Fibroblast of lung (primary cell): ENCODE results near the gene ACOT7.

Experiments used
- EZH2 ChIP-seq: IDR thresholded peaks from 2 replicates; pipeline ENCODE4 v1.5.1; 2012; ENCODE audit warnings: low read length, control low read depth, mild to moderate bottlenecking; ENCODE audit errors: missing control alignments
- TF ChIP-seq, protein P1 (sequence below), 2 donors: IDR thresholded peaks in 1 of 2; conservative IDR thresholded peaks in 1 of 2; 1 replicate in 1 of 2; 2 replicates in 1 of 2; pipeline ENCODE4 v1.5.1; 2011 to 2012; ENCODE audit warnings: low read length in 2 of 2, control low read depth in 1 of 2, inconsistent platforms in 1 of 2, low read depth in 1 of 2, mild to moderate bottlenecking in 1 of 2

DNA sequence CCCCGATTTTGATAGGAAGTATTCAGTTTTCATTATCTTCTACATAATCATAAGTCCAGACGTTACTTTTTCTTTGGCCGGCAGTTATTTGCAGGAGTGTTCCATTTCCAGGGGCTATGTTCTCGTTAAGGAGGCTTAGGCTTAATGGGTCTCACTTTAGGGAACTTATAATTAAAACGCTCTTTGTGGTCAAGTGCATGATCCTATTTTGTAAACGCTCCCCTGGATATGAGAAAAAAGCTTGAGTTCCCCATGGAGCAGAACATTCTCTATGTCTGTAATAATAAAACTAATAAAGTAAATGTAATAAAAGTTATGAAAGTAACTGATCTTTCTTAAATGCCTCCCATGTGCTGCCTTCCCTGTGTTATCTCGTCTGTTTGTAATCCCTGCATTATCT lies 84.0 kb downstream of the ACOT7 start:
- TF ChIP-seq, protein P1, sequence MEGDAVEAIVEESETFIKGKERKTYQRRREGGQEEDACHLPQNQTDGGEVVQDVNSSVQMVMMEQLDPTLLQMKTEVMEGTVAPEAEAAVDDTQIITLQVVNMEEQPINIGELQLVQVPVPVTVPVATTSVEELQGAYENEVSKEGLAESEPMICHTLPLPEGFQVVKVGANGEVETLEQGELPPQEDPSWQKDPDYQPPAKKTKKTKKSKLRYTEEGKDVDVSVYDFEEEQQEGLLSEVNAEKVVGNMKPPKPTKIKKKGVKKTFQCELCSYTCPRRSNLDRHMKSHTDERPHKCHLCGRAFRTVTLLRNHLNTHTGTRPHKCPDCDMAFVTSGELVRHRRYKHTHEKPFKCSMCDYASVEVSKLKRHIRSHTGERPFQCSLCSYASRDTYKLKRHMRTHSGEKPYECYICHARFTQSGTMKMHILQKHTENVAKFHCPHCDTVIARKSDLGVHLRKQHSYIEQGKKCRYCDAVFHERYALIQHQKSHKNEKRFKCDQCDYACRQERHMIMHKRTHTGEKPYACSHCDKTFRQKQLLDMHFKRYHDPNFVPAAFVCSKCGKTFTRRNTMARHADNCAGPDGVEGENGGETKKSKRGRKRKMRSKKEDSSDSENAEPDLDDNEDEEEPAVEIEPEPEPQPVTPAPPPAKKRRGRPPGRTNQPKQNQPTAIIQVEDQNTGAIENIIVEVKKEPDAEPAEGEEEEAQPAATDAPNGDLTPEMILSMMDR (conservative IDR thresholded peaks at IDR 0.05 in 1 of 2, IDR thresholded peaks at IDR 0.05 in 1 of 2; ENCODE audit: low read depth in 1 of 2, low read length in 2 of 2): no peak
- TF ChIP-seq EZH2: no peak
